WTC11 (cell line): ENCODE data around the gene BMPR2. TPM values are rescaled to one million over a fixed set of nuclear protein-coding genes. Genes with fewer than 3 reads are reported as not detected.

ENCODE experiments used
- ATAC-seq: fragments of 200-7000 bp; cut with Tn5 transposase; 2 replicates; pipeline ENCODE4 v1.10.0; 2021; ENCODE audit warnings: mild to moderate bottlenecking, moderate library complexity
- CTCF ChIA-PET: fragments of 300-600 bp; sonication (Branson Sonifier 250); formaldehyde crosslinking; loops from one replicate; lab custom pipeline; 2021; ENCODE audit warnings: antibody characterized with exemption; lab: Charles Lee
- POLR2A ChIA-PET: fragments of 350-600 bp; sonication (Branson Sonifier 250); formaldehyde crosslinking; loops from one replicate; lab custom pipeline; 2021; ENCODE audit warnings: antibody characterized with exemption; lab: Charles Lee
- DNase-seq: peaks from one replicate; pipeline ENCODE4 v3.0.0; 2021; ENCODE audit warnings: low spot score
- H3K27ac Mint-ChIP-seq: 2 replicates; pipeline ENCODE4 v1.8.0; 2021; ENCODE audit warnings: mixed read lengths
- H3K27me3 Mint-ChIP-seq: 2 replicates; pipeline ENCODE4 v1.8.0; 2021; ENCODE audit warnings: low read depth, mild to moderate bottlenecking, moderate library complexity, mixed read lengths
- H3K36me3 Mint-ChIP-seq: 2 replicates; pipeline ENCODE4 v1.8.0; 2021; ENCODE audit warnings: mixed read lengths
- H3K4me1 Mint-ChIP-seq: 2 replicates; pipeline ENCODE4 v1.8.0; 2022; ENCODE audit warnings: mixed read lengths
- H3K4me3 Mint-ChIP-seq: 2 replicates; pipeline ENCODE4 v1.8.0; 2021; ENCODE audit warnings: mild to moderate bottlenecking, moderate library complexity, mixed read lengths
- H3K9me3 Mint-ChIP-seq: 2 replicates; pipeline ENCODE4 v1.8.0; 2021; ENCODE audit warnings: mixed read lengths
- ATF2 ChIP-seq: sonication (generic); formaldehyde crosslinking; IDR thresholded peaks from 2 replicates; pipeline ENCODE4 v1.8.1; 2022; ENCODE audit warnings: low read depth, missing genetic modification reagents, borderline replicate concordance
- E2F4 ChIP-seq: sonication (generic); formaldehyde crosslinking; IDR thresholded peaks from 2 replicates; pipeline ENCODE4 v1.8.1; 2022; ENCODE audit warnings: low read depth, mild to moderate bottlenecking, moderate library complexity, missing genetic modification reagents, borderline replicate concordance
- ELF4 ChIP-seq: sonication (generic); formaldehyde crosslinking; IDR thresholded peaks from 2 replicates; pipeline ENCODE4 v1.8.1; 2022; ENCODE audit warnings: low read depth, mild to moderate bottlenecking, moderate library complexity, missing genetic modification reagents
- ERG ChIP-seq: fragments of 250-450 bp; sonication (Bioruptor Pico); IDR thresholded peaks from 2 replicates; pipeline ENCODE4 v1.8.0; 2021; ENCODE audit warnings: mild to moderate bottlenecking
- ETV6 ChIP-seq: sonication (generic); formaldehyde crosslinking; IDR thresholded peaks from 2 replicates; pipeline ENCODE4 v1.8.1; 2022; ENCODE audit warnings: mild to moderate bottlenecking, missing genetic modification reagents
- FOXJ3 ChIP-seq: sonication (generic); formaldehyde crosslinking; IDR thresholded peaks from 2 replicates; pipeline ENCODE4 v1.9.0; 2021; ENCODE audit warnings: missing genetic modification reagents, mild to moderate bottlenecking, borderline replicate concordance
- FOXK1 ChIP-seq: sonication (generic); formaldehyde crosslinking; IDR thresholded peaks from 2 replicates; pipeline ENCODE4 v1.8.0; 2022; ENCODE audit warnings: mild to moderate bottlenecking, moderate library complexity, missing genetic modification reagents
- HMGA2 ChIP-seq: fragments of 250-450 bp; sonication (Bioruptor Pico); IDR thresholded peaks from 2 replicates; pipeline ENCODE4 v1.4.0; 2021; ENCODE audit warnings: mild to moderate bottlenecking, moderate library complexity
- HMGXB4 ChIP-seq: sonication (generic); formaldehyde crosslinking; IDR thresholded peaks from 2 replicates; pipeline ENCODE4 v1.8.1; 2023; ENCODE audit warnings: mild to moderate bottlenecking, moderate library complexity, missing genetic modification reagents
- KAT7 ChIP-seq: sonication (generic); formaldehyde crosslinking; IDR thresholded peaks from 2 replicates; pipeline ENCODE4 v1.8.1; 2023; ENCODE audit warnings: missing genetic modification reagents, mild to moderate bottlenecking, borderline replicate concordance
- NFATC4 ChIP-seq: fragments of 250-450 bp; sonication (Bioruptor Pico); IDR thresholded peaks from 2 replicates; pipeline ENCODE4 v1.9.0; 2021; ENCODE audit warnings: mild to moderate bottlenecking
- PREB ChIP-seq: sonication (generic); formaldehyde crosslinking; IDR thresholded peaks from 2 replicates; pipeline ENCODE4 v1.8.1; 2022; ENCODE audit warnings: mild to moderate bottlenecking, missing genetic modification reagents, moderate library complexity, borderline replicate concordance
- RORB ChIP-seq: fragments of 250-450 bp; sonication (Bioruptor Pico); IDR thresholded peaks from 2 replicates; pipeline ENCODE4 v1.9.0; 2021; ENCODE audit warnings: mild to moderate bottlenecking
- SOX15 ChIP-seq: fragments of 250-450 bp; sonication (Bioruptor Pico); IDR thresholded peaks from 2 replicates; pipeline ENCODE4 v1.9.0; 2021; ENCODE audit warnings: mild to moderate bottlenecking
- STAT6 ChIP-seq: sonication (generic); formaldehyde crosslinking; conservative IDR thresholded peaks from 2 replicates; pipeline ENCODE4 v1.8.1; 2023; ENCODE audit warnings: mild to moderate bottlenecking, low read depth, missing genetic modification reagents, moderate library complexity
- ZBTB21 ChIP-seq: sonication (generic); formaldehyde crosslinking; IDR thresholded peaks from 2 replicates; pipeline ENCODE4 v1.8.1; 2023; ENCODE audit warnings: mild to moderate bottlenecking, missing genetic modification reagents, borderline replicate concordance
- ZSCAN18 ChIP-seq: fragments of 250-450 bp; sonication (Bioruptor Pico); IDR thresholded peaks from 2 replicates; pipeline ENCODE4 v2.1.2; 2022; ENCODE audit warnings: mild to moderate bottlenecking, moderate library complexity
- total RNA-seq: library from RNA; stranded (reverse); gene quantifications from 3 replicates; pipeline ENCODE4 v1.2.3, GENCODE V29; 2021

The BMPR2 gene
- total RNA-seq, 1 experiment from 2014 or later, result 22.1 TPM

- peaks cover 43% of the 10 kb centered on the region for H3K4me1 Mint-ChIP-seq
- H3K27me3 Mint-ChIP-seq, result no peaks in the 10 kb centered on the region
- H3K4me3 Mint-ChIP-seq, result peak overlapping the region; percentile 99
- CTCF ChIA-PET, result interaction anchor here (1.0 kb wide), 1 partner anchor 98 kb away, joined by 3 read pairs; no protein-coding TSS in a partner anchor
- peak overlapping the region; percentile 93 for H3K27ac Mint-ChIP-seq
- no peaks in the 10 kb centered on the region for H3K9me3 Mint-ChIP-seq
- POLR2A ChIA-PET, result interaction anchor here (0.8 kb wide), 3 partner anchors 43 to 127 kb away, joined by 3 to 5 read pairs (median 3); no protein-coding TSS in a partner anchor
- peaks cover 5% of the 10 kb centered on the region; the same call in 1 of the 2 replicates for H3K36me3 Mint-ChIP-seq
- peak; percentile 3; the same call in 1 of the 2 replicates for ATAC-seq
- peak; percentile 46 for DNase-seq
- peak; percentile 13; the same call in 1 of the 2 replicates for TF ChIP-seq HMGXB4
- no peak for TF ChIP-seq PREB
- TF ChIP-seq ETV6, result 0 out of 2 replicates have a peak, but pooled peaks have one; percentile 12
Observed at GRCh38 chr2:202376460-202377206, 506 bp downstream of the BMPR2 start.

- Mint-ChIP-seq H3K27me3 (no peaks in the 10 kb centered on the region), H3K4me3 (peak overlapping the region; percentile 99), H3K27ac (peak overlapping the region; percentile 93), H3K36me3 (peaks cover 5% of the 10 kb centered on the region; the same call in 1 of the 2 replicates), H3K9me3 (no peaks in the 10 kb centered on the region), H3K4me1 (peaks cover 39% of the 10 kb centered on the region)
- DNase-seq (peak; percentile 42), ATAC-seq (no peak)
- ChIA-PET POLR2A (no interaction called here), CTCF (no interaction called here)
- TF ChIP-seq FOXK1 (CRISPR knock-in tag) (0 out of 2 replicates have a peak, but pooled peaks have one; percentile 53), ELF4 (no peak), HMGXB4 (peak; percentile 60; the same call in 1 of the 2 replicates), HMGA2 (CRISPR knock-in tag) (no peak), ERG (no peak), FOXJ3 (CRISPR knock-in tag) (no peak), RORB (CRISPR knock-in tag) (no peak), KAT7 (no peak), STAT6 (no peak), NFATC4 (CRISPR knock-in tag) (no peak), SOX15 (no peak), E2F4 (no peak), ZBTB21 (CRISPR knock-in tag) (no peak), ATF2 (CRISPR knock-in tag) (no peak), ZSCAN18 (CRISPR knock-in tag) (no peak)
Observed at GRCh38 chr2:202377207-202377761, 1.2 kb downstream of the BMPR2 start.
